GM12864 (cell line): ENCODE results near the gene CD22.
A peak's percentile ranks its signal among the peaks of the same experiment; 100 is the strongest.

Experiments used
- DNase-seq: peaks from one replicate; pipeline ENCODE4 v3.0.0-alpha.2; 2011; ENCODE audit warnings: low read depth
- H3K4me3 ChIP-seq: 2 replicates; pipeline ENCODE4 v1.5.1; 2011; ENCODE audit warnings: mild to moderate bottlenecking, low read depth, low read length, control low read depth
- TF ChIP-seq, protein P1 (sequence below): IDR thresholded peaks from 2 replicates; pipeline ENCODE4 v1.5.1; 2011; ENCODE audit warnings: low read depth, mild to moderate bottlenecking, moderate library complexity, low read length, control low read depth, inconsistent platforms; ENCODE audit errors: missing control alignments

CD22 gene

DNA sequence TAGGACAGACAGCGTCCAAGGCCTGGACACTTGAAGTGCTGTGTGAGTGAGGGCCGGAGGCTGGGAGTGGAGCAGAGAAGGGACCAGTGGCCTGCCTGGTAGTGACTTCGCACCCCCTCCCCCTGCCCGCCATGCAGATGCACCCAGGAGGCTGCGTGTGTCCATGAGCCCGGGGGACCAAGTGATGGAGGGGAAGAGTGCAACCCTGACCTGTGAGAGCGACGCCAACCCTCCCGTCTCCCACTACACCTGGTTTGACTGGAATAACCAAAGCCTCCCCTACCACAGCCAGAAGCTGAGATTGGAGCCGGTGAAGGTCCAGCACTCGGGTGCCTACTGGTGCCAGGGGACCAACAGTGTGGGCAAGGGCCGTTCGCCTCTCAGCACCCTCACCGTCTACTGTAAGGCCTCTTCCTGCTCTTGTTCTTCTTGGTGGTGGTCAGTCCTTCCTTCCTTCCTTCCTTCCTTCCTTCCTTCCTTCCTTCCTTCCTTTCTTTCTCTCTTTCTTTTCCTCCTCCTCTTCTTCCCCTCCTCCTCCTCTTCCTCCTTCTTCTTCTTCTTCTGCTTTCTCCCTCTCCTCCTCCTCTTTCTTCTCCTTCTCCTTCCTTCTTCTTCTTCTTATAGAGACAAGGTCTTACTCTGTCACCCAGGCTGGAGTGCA, 12.7 kb downstream of the CD22 start:
- H3K4me3 ChIP-seq, result no peak overlapping the region
- no peak for DNase-seq
- TF ChIP-seq, protein P1, sequence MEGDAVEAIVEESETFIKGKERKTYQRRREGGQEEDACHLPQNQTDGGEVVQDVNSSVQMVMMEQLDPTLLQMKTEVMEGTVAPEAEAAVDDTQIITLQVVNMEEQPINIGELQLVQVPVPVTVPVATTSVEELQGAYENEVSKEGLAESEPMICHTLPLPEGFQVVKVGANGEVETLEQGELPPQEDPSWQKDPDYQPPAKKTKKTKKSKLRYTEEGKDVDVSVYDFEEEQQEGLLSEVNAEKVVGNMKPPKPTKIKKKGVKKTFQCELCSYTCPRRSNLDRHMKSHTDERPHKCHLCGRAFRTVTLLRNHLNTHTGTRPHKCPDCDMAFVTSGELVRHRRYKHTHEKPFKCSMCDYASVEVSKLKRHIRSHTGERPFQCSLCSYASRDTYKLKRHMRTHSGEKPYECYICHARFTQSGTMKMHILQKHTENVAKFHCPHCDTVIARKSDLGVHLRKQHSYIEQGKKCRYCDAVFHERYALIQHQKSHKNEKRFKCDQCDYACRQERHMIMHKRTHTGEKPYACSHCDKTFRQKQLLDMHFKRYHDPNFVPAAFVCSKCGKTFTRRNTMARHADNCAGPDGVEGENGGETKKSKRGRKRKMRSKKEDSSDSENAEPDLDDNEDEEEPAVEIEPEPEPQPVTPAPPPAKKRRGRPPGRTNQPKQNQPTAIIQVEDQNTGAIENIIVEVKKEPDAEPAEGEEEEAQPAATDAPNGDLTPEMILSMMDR, result no peak

DNA sequence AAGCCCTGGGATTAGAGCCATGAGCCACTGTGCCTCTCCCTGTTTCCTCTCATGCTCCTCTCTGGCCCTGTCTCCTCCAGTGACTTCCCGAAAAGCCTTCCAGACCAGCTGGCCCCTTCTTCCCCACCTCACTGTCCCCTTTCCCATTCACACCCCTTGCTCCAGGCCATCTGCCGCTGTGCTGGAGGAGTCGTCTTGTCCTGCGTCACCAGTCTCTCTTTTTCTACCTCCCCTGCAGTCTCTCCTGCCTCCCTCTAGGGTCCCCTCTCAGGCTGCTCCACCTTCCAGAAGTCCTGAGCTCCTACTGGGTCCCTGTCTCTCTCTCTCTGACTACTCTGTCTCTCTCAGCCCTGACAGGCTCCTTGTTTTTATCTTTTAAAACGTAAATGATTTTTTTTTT, 13.4 kb downstream of the CD22 start:
- TF ChIP-seq, protein P1, result no peak
- H3K4me3 ChIP-seq, result no peak overlapping the region
- no peak for DNase-seq

DNA sequence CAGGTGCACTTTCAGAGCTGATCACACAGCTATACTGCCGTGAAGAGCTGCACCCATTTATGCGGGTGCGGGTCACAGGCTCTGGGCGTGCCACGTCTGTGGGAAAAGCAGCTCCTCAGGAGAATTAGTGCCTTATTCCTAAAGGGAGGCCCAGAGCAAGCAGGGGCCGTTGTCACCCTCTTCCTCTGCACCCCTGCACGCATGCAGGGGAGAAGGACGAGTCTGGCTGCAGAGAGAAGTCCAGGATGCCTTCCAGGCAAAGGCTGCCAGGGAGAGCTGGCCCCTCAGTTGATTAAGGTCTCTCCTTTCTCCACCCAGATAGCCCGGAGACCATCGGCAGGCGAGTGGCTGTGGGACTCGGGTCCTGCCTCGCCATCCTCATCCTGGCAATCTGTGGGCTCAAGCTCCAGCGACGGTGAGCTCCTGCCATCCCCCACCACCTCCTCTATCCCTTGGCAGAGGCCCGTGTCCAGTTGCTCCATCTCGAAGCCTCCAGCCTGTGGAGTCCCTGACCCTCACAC, 15.6 kb downstream of the CD22 start:
- TF ChIP-seq, protein P1, result no peak
- no peak for DNase-seq
- H3K4me3 ChIP-seq, result no peak overlapping the region

DNA sequence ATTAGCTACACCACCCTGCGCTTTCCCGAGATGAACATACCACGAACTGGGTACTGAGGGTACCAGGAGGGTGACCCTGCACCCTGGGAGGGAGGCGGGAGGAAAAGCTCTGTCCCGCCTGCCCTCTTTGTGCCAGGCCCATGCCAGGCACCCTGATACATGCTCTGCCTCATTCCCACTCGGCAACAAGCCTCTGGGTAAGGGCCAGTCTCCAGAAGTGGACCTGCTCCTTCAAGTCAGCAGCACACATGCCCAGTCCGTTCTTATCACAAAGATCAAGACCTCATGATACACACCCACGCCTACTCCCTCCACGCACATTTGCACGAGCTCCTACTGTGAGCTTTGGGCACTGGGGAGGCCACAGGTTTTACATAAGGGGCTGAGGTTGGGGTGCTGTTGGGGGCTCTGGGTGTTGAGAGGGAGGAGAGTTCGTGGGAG, 16.7 kb downstream of the CD22 start:
- H3K4me3 ChIP-seq, result no peak overlapping the region

DNA sequence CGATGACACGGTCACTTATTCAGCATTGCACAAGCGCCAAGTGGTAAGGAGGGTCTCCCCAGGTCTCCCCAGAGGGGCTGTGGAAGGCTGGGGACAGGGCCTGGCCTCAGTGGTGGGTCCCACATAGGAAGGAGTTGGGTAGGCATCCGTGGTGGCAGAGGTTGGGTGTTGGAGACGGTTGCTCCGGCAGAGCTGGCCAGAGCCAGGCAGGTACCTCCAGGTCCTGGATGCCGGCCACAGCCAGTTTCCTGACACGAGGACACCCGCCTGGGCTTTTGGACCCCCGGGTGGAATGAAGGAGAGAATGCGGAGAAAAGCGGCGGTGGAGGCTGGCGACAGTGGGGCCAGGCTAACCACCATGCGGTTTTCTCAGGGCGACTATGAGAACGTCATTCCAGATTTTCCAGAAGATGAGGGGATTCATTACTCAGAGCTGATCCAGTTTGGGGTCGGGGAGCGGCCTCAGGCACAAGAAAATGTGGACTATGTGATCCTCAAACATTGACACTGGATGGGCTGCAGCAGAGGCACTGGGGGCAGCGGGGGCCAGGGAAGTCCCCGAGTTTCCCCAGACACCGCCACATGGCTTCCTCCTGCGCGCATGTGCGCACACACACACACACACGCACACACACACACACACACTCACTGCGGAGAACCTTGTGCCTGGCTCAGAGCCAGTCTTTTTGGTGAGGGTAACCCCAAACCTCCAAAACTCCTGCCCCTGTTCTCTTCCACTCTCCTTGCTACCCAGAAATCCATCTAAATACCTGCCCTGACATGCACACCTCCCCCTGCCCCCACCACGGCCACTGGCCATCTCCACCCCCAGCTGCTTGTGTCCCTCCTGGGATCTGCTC, 17.4 kb downstream of the CD22 start:
- peak; percentile 70 for DNase-seq
- TF ChIP-seq, protein P1, result no peak
- H3K4me3 ChIP-seq, result no peak overlapping the region; the same call in 1 of the 2 replicates

More for the DNA sequence above, 16.7 kb downstream of the CD22 start:
- TF ChIP-seq, protein P1, result no peak
- DNase-seq, result no peak

DNA sequence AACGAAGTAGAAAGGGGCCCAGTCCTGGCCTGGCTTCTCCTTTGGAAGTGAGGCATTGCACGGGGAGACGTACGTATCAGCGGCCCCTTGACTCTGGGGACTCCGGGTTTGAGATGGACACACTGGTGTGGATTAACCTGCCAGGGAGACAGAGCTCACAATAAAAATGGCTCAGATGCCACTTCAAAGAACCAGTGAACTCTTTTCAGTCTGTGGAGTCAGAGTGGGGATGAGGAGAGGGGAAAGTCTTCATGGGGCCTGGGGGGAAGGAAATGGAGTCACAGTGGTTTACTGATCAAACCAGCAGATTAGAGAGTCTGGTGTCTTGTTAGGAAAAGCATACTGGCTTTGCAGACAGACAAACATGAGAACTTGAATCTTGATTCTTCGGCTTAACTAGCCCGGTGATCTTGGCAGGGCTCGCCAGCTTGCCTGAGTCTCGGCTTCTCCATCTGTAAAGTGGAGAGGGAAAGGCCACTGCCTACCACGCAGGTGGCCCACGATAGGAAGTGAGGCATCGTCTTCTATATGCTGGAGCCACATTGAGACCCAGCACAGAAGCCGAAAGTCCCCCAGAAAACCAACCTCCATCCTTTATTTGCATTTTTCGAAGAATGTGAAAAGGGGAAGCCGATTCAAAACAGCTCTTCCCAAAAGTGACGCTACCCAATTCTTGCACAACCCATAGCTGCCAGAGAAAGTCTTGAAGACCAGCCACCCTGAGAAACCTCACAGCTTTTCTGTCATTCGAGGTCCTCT, 18.4 kb downstream of the CD22 start, which contains the start of gene FFAR1:
FFAR1 (plus strand) TSS at position 732 of the 759 bp plus-strand sequence. CDS start 3,650 bp downstream, outside the sequence.
- peak; percentile 96 for DNase-seq
- TF ChIP-seq, protein P1, result no peak
- H3K4me3 ChIP-seq, result no peak within 1 kb of the TSS
